Endothelial cell of hepatic sinusoid (primary cell): ENCODE data around the gene CT45A9.
"Not testable (repeated sequence)": the region's sequence is repeated elsewhere in the genome, so short reads cannot be mapped to it uniquely, and the experiment has no call there.

ENCODE experiments used
- in situ Hi-C: cut with HindIII; loops from 2 replicates; pipeline ENCODE4 v1.10.0; 2017; ENCODE audit warnings: low sequenced_read_pairs

Gene CT45A9

GRCh38 chrX:135871712-135872111, at the start of gene CT45A9:
Gene CT45A9, minus strand, starts transcription at chrX:135871812. Its CDS starts 3,751 bp downstream, at chrX:135868061.
- in situ Hi-C loops, result not testable (repeated sequence)

GRCh38 chrX:135920516-135920915, 48.9 kb upstream of the CT45A9 start:
- in situ Hi-C loops, result not testable (repeated sequence)

- in situ Hi-C loops, result no loop called here
These were observed 42.8 kb upstream of the CT45A9 start for GRCh38 chrX:135914404-135914803.

- in situ Hi-C loops, result no loop called here
These were observed 38.6 kb upstream of the CT45A9 start for GRCh38 chrX:135910251-135910650.

- in situ Hi-C loops, result no loop called here
These were observed 21.7 kb upstream of the CT45A9 start, which contains the start of the genes CT45A10 and SAGE1 for GRCh38 chrX:135893294-135893817. Gene CT45A10, minus strand, starts transcription at chrX:135893444. Its CDS starts 8,100 bp downstream, at chrX:135885344. Gene SAGE1, plus strand, starts transcription at chrX:135893716. Its CDS starts 2,527 bp downstream, at chrX:135896243.

GRCh38 chrX:135892781-135893180, 21.2 kb upstream of the CT45A9 start:
- in situ Hi-C loops, result no loop called here

- in situ Hi-C loops, result no loop called here
These were observed 18.5 kb upstream of the CT45A9 start for GRCh38 chrX:135890087-135890585.

GRCh38 chrX:135888976-135889375, 17.4 kb upstream of the CT45A9 start:
- in situ Hi-C loops, result not testable (repeated sequence)

GRCh38 chrX:135888230-135888629, 16.6 kb upstream of the CT45A9 start:
- in situ Hi-C loops, result not testable (repeated sequence)

GRCh38 chrX:135882741-135883140, 11.1 kb upstream of the CT45A9 start:
- in situ Hi-C loops, result not testable (repeated sequence)

- in situ Hi-C loops, result not testable (repeated sequence)
These were observed 17.2 kb downstream of the CT45A9 start, which contains the start of gene CT45A8 for GRCh38 chrX:135854438-135854837. Gene CT45A8, minus strand, starts transcription at chrX:135854538. Its CDS starts 3,755 bp downstream, at chrX:135850783.

GRCh38 chrX:135837180-135837579, 34.4 kb downstream of the CT45A9 start, which contains the start of gene CT45A7:
Gene CT45A7, minus strand, starts transcription at chrX:135837280. Its CDS starts 3,747 bp downstream, at chrX:135833533.
- in situ Hi-C loops, result not testable (repeated sequence)

GRCh38 chrX:135819912-135820311, 51.7 kb downstream of the CT45A9 start, which contains the start of gene CT45A2:
Gene CT45A2, minus strand, starts transcription at chrX:135820012. Its CDS starts 3,747 bp downstream, at chrX:135816265.
- in situ Hi-C loops, result not testable (repeated sequence)
